T-helper 2 cell treated with Interferon-gamma antibody and Interleukin-4, amounts not matched to agents 5 μg/mL and 100 μg/mL, for 36 hours (primary cell): ENCODE measurements around the gene ZCCHC7.
"Not testable (repeated sequence)": the region's sequence is repeated elsewhere in the genome, so short reads cannot be mapped to it uniquely, and the experiment has no call there.

ENCODE experiments used
- DNase-seq: peaks from one replicate; pipeline ENCODE4 v3.0.0; 2021; ENCODE audit warnings: low spot score
- H3K27ac Mint-ChIP-seq: one replicate; pipeline ENCODE4 v1.8.0; 2021; ENCODE audit warnings: mild to moderate bottlenecking, mixed read lengths
- H3K27me3 Mint-ChIP-seq: one replicate; pipeline ENCODE4 v1.8.0; 2021; ENCODE audit warnings: low read depth, mixed read lengths
- H3K36me3 Mint-ChIP-seq: one replicate; pipeline ENCODE4 v1.8.0; 2021; ENCODE audit warnings: low read depth, mixed read lengths
- H3K4me1 Mint-ChIP-seq: one replicate; pipeline ENCODE4 v1.8.0; 2021; ENCODE audit warnings: low read depth, mixed read lengths
- H3K4me3 Mint-ChIP-seq: one replicate; pipeline ENCODE4 v1.8.0; 2022; ENCODE audit warnings: mild to moderate bottlenecking, moderate library complexity, mixed read lengths
- H3K9me3 Mint-ChIP-seq: one replicate; pipeline ENCODE4 v1.8.0; 2021; ENCODE audit warnings: mixed read lengths

Gene ZCCHC7

GRCh38 chr9:37395229-37395628 is 274.9 kb downstream of the ZCCHC7 start:
- Mint-ChIP-seq H3K36me3 (no peaks in the 10 kb centered on the region), H3K4me3 (no peak overlapping the region), H3K27ac (no peak overlapping the region), H3K4me1 (peaks cover 3% of the 10 kb centered on the region), H3K27me3 (no peaks in the 10 kb centered on the region), H3K9me3 (no peaks in the 10 kb centered on the region)
- DNase-seq: no peak

- DNase-seq: no peak
- Mint-ChIP-seq H3K9me3 (no peaks in the 10 kb centered on the region), H3K27me3 (no peaks in the 10 kb centered on the region), H3K4me1 (peaks cover 3% of the 10 kb centered on the region), H3K27ac (no peak overlapping the region), H3K36me3 (no peaks in the 10 kb centered on the region), H3K4me3 (no peak overlapping the region)
Measured at GRCh38 chr9:37395663-37396062, 275.3 kb downstream of the ZCCHC7 start.

- H3K27ac Mint-ChIP-seq, H3K36me3 Mint-ChIP-seq, H3K4me1 Mint-ChIP-seq, H3K27me3 Mint-ChIP-seq, H3K9me3 Mint-ChIP-seq, H3K4me3 Mint-ChIP-seq, DNase-seq: not testable (repeated sequence)
Measured at GRCh38 chr9:37397948-37398347, 277.6 kb downstream of the ZCCHC7 start.

GRCh38 chr9:37398464-37399025 is 278.2 kb downstream of the ZCCHC7 start:
- no peaks in the 10 kb centered on the region for H3K9me3 Mint-ChIP-seq
- H3K4me3 Mint-ChIP-seq: no peak overlapping the region
- H3K27me3 Mint-ChIP-seq: peaks cover 4% of the 10 kb centered on the region
- H3K4me1 Mint-ChIP-seq: no peaks in the 10 kb centered on the region
- H3K36me3 Mint-ChIP-seq: no peaks in the 10 kb centered on the region
- no peak for DNase-seq
- no peak overlapping the region for H3K27ac Mint-ChIP-seq

GRCh38 chr9:37399336-37399735 is 279.0 kb downstream of the ZCCHC7 start:
- Mint-ChIP-seq H3K4me3 (no peak overlapping the region), H3K4me1 (no peaks in the 10 kb centered on the region)

GRCh38 chr9:37404590-37404989 is 284.2 kb downstream of the ZCCHC7 start:
- no peak overlapping the region for H3K4me3 Mint-ChIP-seq
- H3K36me3 Mint-ChIP-seq: no peaks in the 10 kb centered on the region
- no peak for DNase-seq
- peaks cover 8% of the 10 kb centered on the region for H3K27me3 Mint-ChIP-seq
- H3K27ac Mint-ChIP-seq: no peak overlapping the region
- peaks cover 8% of the 10 kb centered on the region for H3K4me1 Mint-ChIP-seq
- H3K9me3 Mint-ChIP-seq: no peaks in the 10 kb centered on the region

More at GRCh38 chr9:37399336-37399735, 279.0 kb downstream of the ZCCHC7 start:
- Mint-ChIP-seq H3K36me3 (no peaks in the 10 kb centered on the region), H3K9me3 (no peaks in the 10 kb centered on the region), H3K27me3 (peaks cover 4% of the 10 kb centered on the region), H3K27ac (no peak overlapping the region)
- no peak for DNase-seq

GRCh38 chr9:37405350-37405749 is 285.0 kb downstream of the ZCCHC7 start:
- H3K4me1 Mint-ChIP-seq: peaks cover 13% of the 10 kb centered on the region
- no peak overlapping the region for H3K27ac Mint-ChIP-seq
- no peaks in the 10 kb centered on the region for H3K9me3 Mint-ChIP-seq
- no peak for DNase-seq
- H3K4me3 Mint-ChIP-seq: no peak overlapping the region
- H3K27me3 Mint-ChIP-seq: peaks cover 8% of the 10 kb centered on the region
- no peaks in the 10 kb centered on the region for H3K36me3 Mint-ChIP-seq

- Mint-ChIP-seq H3K4me1 (peaks cover 17% of the 10 kb centered on the region), H3K4me3 (no peak overlapping the region), H3K9me3 (no peaks in the 10 kb centered on the region), H3K27me3 (peaks cover 8% of the 10 kb centered on the region), H3K36me3 (no peaks in the 10 kb centered on the region), H3K27ac (no peak overlapping the region)
- DNase-seq: no peak
Measured at GRCh38 chr9:37405764-37406380, 285.5 kb downstream of the ZCCHC7 start.

GRCh38 chr9:37406603-37407401 is 286.4 kb downstream of the ZCCHC7 start:
- H3K4me3 Mint-ChIP-seq: no peak overlapping the region
- no peaks in the 10 kb centered on the region for H3K9me3 Mint-ChIP-seq
- no peak overlapping the region for H3K27ac Mint-ChIP-seq
- peaks cover 20% of the 10 kb centered on the region for H3K4me1 Mint-ChIP-seq
- no peak for DNase-seq
- no peaks in the 10 kb centered on the region for H3K36me3 Mint-ChIP-seq
- H3K27me3 Mint-ChIP-seq: peaks cover 8% of the 10 kb centered on the region

- Mint-ChIP-seq H3K9me3 (no peaks in the 10 kb centered on the region), H3K4me3 (no peak overlapping the region), H3K4me1 (peaks cover 22% of the 10 kb centered on the region), H3K27ac (no peak overlapping the region), H3K27me3 (peaks cover 8% of the 10 kb centered on the region), H3K36me3 (no peaks in the 10 kb centered on the region)
- DNase-seq: no peak
Measured at GRCh38 chr9:37407468-37407867, 287.1 kb downstream of the ZCCHC7 start.
